Neural crest cell (in vitro differentiated cells): Measurements from ENCODE around the gene EGFL8. TPM values are rescaled to one million over a fixed set of nuclear protein-coding genes. Genes with fewer than 3 reads are reported as not detected.
"Not testable (repeated sequence)": the region's sequence is repeated elsewhere in the genome, so short reads cannot be mapped to it uniquely, and the experiment has no call there.

Experiments used
- DNase-seq: peaks from one replicate; pipeline ENCODE4 v3.0.0; 2021; ENCODE audit warnings: low read depth, mixed read lengths, low spot score
- H3K27ac Mint-ChIP-seq: one replicate; pipeline ENCODE4 v1.8.0; 2021; ENCODE audit warnings: mild to moderate bottlenecking, mixed read lengths; ENCODE audit not compliant: unreplicated experiment
- H3K27me3 Mint-ChIP-seq: 2 replicates; pipeline ENCODE4 v1.8.0; 2021; ENCODE audit warnings: low read depth, mild to moderate bottlenecking, mixed read lengths
- H3K36me3 Mint-ChIP-seq: 2 replicates; pipeline ENCODE4 v1.8.0; 2021; ENCODE audit warnings: low read depth, mild to moderate bottlenecking, mixed read lengths
- H3K4me1 Mint-ChIP-seq: 2 replicates; pipeline ENCODE4 v1.8.0; 2021; ENCODE audit warnings: mixed read lengths
- H3K4me3 Mint-ChIP-seq: one replicate; pipeline ENCODE4 v1.8.0; 2021; ENCODE audit warnings: mild to moderate bottlenecking, mixed read lengths
- H3K9me3 Mint-ChIP-seq: 2 replicates; pipeline ENCODE4 v1.8.0; 2021; ENCODE audit warnings: mixed read lengths
- total RNA-seq: library from RNA; stranded (reverse); gene quantifications from 2 replicates; pipeline ENCODE4 v1.2.1, GENCODE V29; 2021
- TF ChIP-seq, protein P1 (sequence below): fragments of 200-600 bp; sonication (generic); conservative IDR thresholded peaks from 2 replicates; pipeline ENCODE4 v1.5.0; 2021; ENCODE audit warnings: antibody characterized with exemption, mild to moderate bottlenecking

Gene EGFL8
- total RNA-seq, 1 donor from 2014 or later: 44.0 TPM

GRCh38 chr6:32183483-32184083 lies 19.2 kb downstream of the EGFL8 start:
- no peak for DNase-seq
- H3K4me1 Mint-ChIP-seq: peaks cover 51% of the 10 kb centered on the region
- H3K27ac Mint-ChIP-seq: no peak overlapping the region
- H3K4me3 Mint-ChIP-seq: peak overlapping the region; percentile 67
- H3K27me3 Mint-ChIP-seq: no peaks in the 10 kb centered on the region
- H3K36me3 Mint-ChIP-seq: peaks cover 15% of the 10 kb centered on the region
- TF ChIP-seq, protein P1, sequence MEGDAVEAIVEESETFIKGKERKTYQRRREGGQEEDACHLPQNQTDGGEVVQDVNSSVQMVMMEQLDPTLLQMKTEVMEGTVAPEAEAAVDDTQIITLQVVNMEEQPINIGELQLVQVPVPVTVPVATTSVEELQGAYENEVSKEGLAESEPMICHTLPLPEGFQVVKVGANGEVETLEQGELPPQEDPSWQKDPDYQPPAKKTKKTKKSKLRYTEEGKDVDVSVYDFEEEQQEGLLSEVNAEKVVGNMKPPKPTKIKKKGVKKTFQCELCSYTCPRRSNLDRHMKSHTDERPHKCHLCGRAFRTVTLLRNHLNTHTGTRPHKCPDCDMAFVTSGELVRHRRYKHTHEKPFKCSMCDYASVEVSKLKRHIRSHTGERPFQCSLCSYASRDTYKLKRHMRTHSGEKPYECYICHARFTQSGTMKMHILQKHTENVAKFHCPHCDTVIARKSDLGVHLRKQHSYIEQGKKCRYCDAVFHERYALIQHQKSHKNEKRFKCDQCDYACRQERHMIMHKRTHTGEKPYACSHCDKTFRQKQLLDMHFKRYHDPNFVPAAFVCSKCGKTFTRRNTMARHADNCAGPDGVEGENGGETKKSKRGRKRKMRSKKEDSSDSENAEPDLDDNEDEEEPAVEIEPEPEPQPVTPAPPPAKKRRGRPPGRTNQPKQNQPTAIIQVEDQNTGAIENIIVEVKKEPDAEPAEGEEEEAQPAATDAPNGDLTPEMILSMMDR: no peak
- H3K9me3 Mint-ChIP-seq: no peaks in the 10 kb centered on the region

DNA sequence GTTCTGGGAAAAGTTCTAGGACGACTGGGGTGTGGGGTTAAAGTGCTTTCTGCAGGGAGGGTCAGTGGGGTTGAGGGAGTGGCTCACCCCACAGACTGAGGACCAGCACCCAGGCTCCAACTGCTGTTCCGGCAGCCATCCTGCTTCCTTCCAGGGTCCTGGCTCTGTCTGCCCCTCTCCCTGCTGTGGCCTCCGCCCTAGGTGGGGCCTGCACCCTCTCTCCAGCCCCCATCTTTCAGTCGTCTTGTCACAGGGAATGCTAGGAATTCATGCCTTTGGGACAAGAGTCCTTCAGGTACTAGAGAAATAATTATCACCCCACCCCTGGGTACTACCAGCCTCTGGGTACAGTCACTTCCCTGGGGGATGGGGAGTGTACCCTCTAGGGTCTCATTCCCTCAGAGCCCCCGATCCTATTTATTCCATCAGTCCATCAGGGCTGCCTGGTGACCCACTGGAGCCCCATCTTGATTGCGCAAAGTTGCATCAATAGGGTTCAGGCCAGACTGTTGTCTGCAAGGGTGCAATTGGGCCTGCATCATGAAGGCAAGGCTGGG lies 19.8 kb downstream of the EGFL8 start, which contains the start of gene AGER:
Gene AGER (minus strand): TSS at position 170 of the 557 bp plus-strand sequence. CDS start 31 bp downstream, at position 139.
- H3K9me3 Mint-ChIP-seq: no peaks in the 10 kb centered on the region
- H3K4me1 Mint-ChIP-seq: peaks cover 51% of the 10 kb centered on the region
- TF ChIP-seq, protein P1: no peak
- H3K36me3 Mint-ChIP-seq: peaks cover 11% of the 10 kb centered on the region
- no peak for DNase-seq
- no peaks in the 10 kb centered on the region for H3K27me3 Mint-ChIP-seq
- peak within 1 kb of the TSS; percentile 67 for H3K4me3 Mint-ChIP-seq
- H3K27ac Mint-ChIP-seq: no peak within 1 kb of the TSS

DNA sequence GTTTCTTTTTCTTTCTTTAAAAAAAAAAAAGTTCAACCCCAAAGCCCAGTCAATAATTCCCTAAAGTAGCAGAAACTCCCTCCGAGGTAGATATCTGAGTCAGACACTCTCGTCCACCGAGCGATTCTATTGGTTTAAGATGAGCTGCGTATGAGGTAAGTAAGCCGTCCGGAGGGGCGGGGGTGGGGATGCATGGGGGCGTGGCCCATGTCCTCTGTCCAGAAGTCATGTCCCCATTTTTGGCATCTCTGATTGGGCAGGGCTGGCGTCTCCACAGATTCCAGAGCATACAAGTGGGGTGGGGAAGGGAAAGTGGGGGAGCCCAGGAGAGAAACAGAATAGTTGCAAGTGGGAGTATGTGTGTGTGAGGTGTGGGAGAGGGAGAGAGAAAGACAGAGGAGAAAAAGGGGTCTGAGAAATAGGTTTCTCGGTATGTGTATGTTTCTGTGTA lies 21.3 kb downstream of the EGFL8 start:
- H3K27me3 Mint-ChIP-seq, DNase-seq, H3K9me3 Mint-ChIP-seq: not testable (repeated sequence)
- Mint-ChIP-seq H3K4me3 (peak overlapping the region; percentile 92), H3K36me3 (peaks cover 11% of the 10 kb centered on the region), H3K4me1 (peaks cover 47% of the 10 kb centered on the region), H3K27ac (peak overlapping the region; percentile 54)

- peaks cover 11% of the 10 kb centered on the region for H3K36me3 Mint-ChIP-seq
- peak overlapping the region; percentile 59 for H3K27ac Mint-ChIP-seq
- H3K4me1 Mint-ChIP-seq: peaks cover 49% of the 10 kb centered on the region
- not testable (repeated sequence) for H3K9me3 Mint-ChIP-seq, H3K27me3 Mint-ChIP-seq, DNase-seq
- peak overlapping the region; percentile 92 for H3K4me3 Mint-ChIP-seq
These were observed 21.9 kb downstream of the EGFL8 start for GRCh38 chr6:32186151-32186840.

DNA sequence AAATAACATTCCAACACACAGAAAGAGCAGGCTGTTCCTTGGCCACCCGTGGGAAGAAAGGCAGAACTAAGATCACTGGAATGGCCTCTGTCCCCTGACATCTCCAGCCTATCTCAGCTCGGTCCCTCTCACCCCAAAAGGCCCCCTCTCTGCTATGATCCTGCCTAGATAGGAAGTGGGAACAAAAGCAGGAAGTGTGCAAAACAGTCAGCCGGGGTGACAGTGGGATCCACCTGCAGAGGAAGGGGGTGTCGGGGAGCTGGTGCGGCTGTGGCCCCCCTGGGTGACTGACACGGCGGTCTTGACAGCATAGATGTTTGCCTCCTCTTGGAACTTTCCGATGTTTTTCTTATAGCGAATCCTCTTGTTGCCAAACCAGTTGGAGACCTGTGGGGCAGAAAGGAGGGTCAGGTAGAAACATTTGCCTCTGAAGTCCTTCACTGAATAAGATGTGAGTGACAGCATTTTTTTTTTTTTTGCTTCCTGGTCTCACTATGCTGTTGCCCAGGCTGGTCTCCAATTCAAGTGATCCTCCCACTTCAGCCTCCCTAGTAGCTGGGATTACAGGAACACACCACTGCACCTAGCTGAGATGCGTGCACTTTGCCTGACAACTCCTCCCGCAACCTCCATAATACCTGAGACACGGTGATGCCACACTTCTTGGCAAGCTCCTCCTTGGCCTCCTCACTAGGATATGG lies 22.8 kb downstream of the EGFL8 start:
- H3K4me1 Mint-ChIP-seq: peaks cover 52% of the 10 kb centered on the region
- H3K36me3 Mint-ChIP-seq: peaks cover 11% of the 10 kb centered on the region
- H3K4me3 Mint-ChIP-seq: peak overlapping the region; percentile 92
- no peaks in the 10 kb centered on the region for H3K27me3 Mint-ChIP-seq
- TF ChIP-seq, protein P1: no peak
- H3K9me3 Mint-ChIP-seq: no peaks in the 10 kb centered on the region
- peak overlapping the region; percentile 50 for H3K27ac Mint-ChIP-seq
- no peak for DNase-seq

DNA sequence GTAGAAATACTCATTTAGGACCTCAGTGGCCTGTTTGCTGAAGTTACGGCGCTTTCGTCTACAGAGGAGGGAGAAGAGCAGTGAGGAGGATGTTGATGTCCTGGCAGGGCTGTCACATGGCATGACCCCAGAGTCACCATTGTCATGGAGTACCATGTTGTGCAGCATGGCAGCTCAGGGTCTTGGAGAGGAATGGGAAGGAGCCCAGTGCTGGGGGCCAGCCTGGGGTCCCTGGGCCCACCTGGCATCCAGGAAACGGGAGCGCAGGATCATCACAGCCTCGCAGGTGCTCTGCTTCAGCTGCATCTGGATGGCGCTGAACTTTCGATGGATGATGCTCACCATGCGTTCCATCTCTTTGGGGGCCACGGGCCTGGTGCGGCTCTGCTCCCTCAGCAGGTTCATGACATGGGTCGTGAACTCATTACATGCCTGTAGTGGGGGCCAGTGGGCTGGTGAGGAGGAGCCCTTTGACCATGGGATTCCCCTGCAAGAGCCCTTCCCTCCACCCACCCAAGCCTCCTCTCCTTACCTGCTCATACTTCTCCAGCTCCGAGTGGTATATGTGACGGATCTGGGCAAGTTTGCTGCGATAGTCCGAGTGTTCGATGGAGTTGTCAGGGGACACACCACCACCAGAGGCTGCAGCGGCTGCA lies 23.5 kb downstream of the EGFL8 start:
- peak overlapping the region; percentile 50 for H3K27ac Mint-ChIP-seq
- H3K27me3 Mint-ChIP-seq, H3K9me3 Mint-ChIP-seq: not testable (repeated sequence)

More for the DNA sequence above, 23.5 kb downstream of the EGFL8 start:
- not testable (repeated sequence) for DNase-seq
- peaks cover 56% of the 10 kb centered on the region for H3K4me1 Mint-ChIP-seq
- H3K4me3 Mint-ChIP-seq: peak overlapping the region; percentile 92
- H3K36me3 Mint-ChIP-seq: peaks cover 11% of the 10 kb centered on the region
